Liver (tissue), 9 donors: ENCODE measurements around the gene PARM1. TPM values are rescaled to one million over a fixed set of nuclear protein-coding genes. Genes with fewer than 3 reads are reported as not detected.

Experiments
- DNase-seq: peaks from one replicate; pipeline ENCODE4 v3.0.0-alpha.2; 2017; ENCODE audit warnings: low spot score
- H3K27ac ChIP-seq, 2 donors: one replicate each; pipeline ENCODE4 v1.7.0; 2013; ENCODE audit warnings: inconsistent platforms in 2 of 2, low read length in 2 of 2, control low read depth in 1 of 2, low read depth in 1 of 2, mild to moderate bottlenecking in 1 of 2
- H3K27me3 ChIP-seq, 4 donors: one replicate each; pipeline versions ENCODE4 v1.6.1 to v1.7.0; 2013; ENCODE audit warnings: low read length in 3 of 4, inconsistent platforms in 1 of 4, mild to moderate bottlenecking in 1 of 4, moderate library complexity in 1 of 4; ENCODE audit not compliant: control insufficient read depth in 4 of 4, insufficient read depth in 4 of 4
- H3K36me3 ChIP-seq, 4 donors: one replicate each; pipeline versions ENCODE4 v1.6.1 to v1.7.0; 2013; ENCODE audit warnings: low read length in 3 of 4, mild to moderate bottlenecking in 3 of 4, low read depth in 1 of 4, moderate library complexity in 1 of 4; ENCODE audit not compliant: control insufficient read depth in 4 of 4, insufficient read depth in 3 of 4
- H3K4me1 ChIP-seq, 4 donors: one replicate each; pipeline versions ENCODE4 v1.6.1 to v1.7.0; 2013; ENCODE audit warnings: low read length in 3 of 4, mild to moderate bottlenecking in 3 of 4, moderate library complexity in 1 of 4; ENCODE audit not compliant: control insufficient read depth in 4 of 4, insufficient read depth in 4 of 4
- H3K4me3 ChIP-seq, 3 donors: one replicate each; pipeline versions ENCODE4 v1.6.1 to v1.7.0; 2013; ENCODE audit warnings: low read length in 3 of 3, control low read depth in 1 of 3, low read depth in 1 of 3, mild to moderate bottlenecking in 1 of 3
- H3K9ac ChIP-seq, 2 donors: one replicate each; pipeline ENCODE4 v1.7.0; 2013; ENCODE audit warnings: low read length in 2 of 2, mild to moderate bottlenecking in 2 of 2, moderate library complexity in 2 of 2, control low read depth in 1 of 2, low read depth in 1 of 2
- H3K9me3 ChIP-seq, 4 donors: one replicate each; pipeline versions ENCODE4 v1.6.1 to v1.7.0; 2013; ENCODE audit warnings: low read length in 3 of 4; ENCODE audit not compliant: control insufficient read depth in 4 of 4
- ATF3 ChIP-seq: IDR thresholded peaks from 2 replicates; pipeline ENCODE4 v1.6.1; 2016; ENCODE audit warnings: antibody characterized with exemption
- CTCF ChIP-seq: fragments of 150-350 bp; IDR thresholded peaks from 2 replicates; pipeline ENCODE4 v1.5.1; 2017; ENCODE audit warnings: improper control_type of control experiment, low read depth, low read length; ENCODE audit not compliant: missing input control
- EGR1 ChIP-seq, 2 donors: IDR thresholded peaks; 2 replicates each; pipeline ENCODE4 v1.6.1; 2016 to 2018; ENCODE audit warnings: antibody characterized with exemption in 2 of 2, low read depth in 2 of 2
- FOXA1 ChIP-seq: IDR thresholded peaks from 2 replicates; pipeline ENCODE4 v1.6.1; 2016; ENCODE audit warnings: antibody characterized with exemption
- FOXA2 ChIP-seq: IDR thresholded peaks from 2 replicates; pipeline ENCODE4 v1.6.1; 2016; ENCODE audit warnings: antibody characterized with exemption
- GABPA ChIP-seq, 2 donors: IDR thresholded peaks in 1 of 2; conservative IDR thresholded peaks in 1 of 2; 2 replicates each; pipeline ENCODE4 v1.6.1; 2016; ENCODE audit warnings: antibody characterized with exemption in 2 of 2, mild to moderate bottlenecking in 1 of 2, moderate library complexity in 1 of 2
- HNF4A ChIP-seq, 2 donors: conservative IDR thresholded peaks; 2 replicates each; pipeline ENCODE4 v1.6.1; 2016; ENCODE audit warnings: antibody characterized with exemption in 2 of 2, mild to moderate bottlenecking in 2 of 2
- HNF4G ChIP-seq: IDR thresholded peaks from 2 replicates; pipeline ENCODE4 v1.6.1; 2016; ENCODE audit warnings: antibody characterized with exemption
- JUND ChIP-seq, 2 donors: IDR thresholded peaks; 2 replicates each; pipeline ENCODE4 v1.6.1; 2016; ENCODE audit warnings: antibody characterized with exemption in 2 of 2
- MAX ChIP-seq: IDR thresholded peaks from 2 replicates; pipeline ENCODE4 v1.6.1; 2016; ENCODE audit warnings: antibody characterized with exemption
- NR2F2 ChIP-seq: IDR thresholded peaks from 2 replicates; pipeline ENCODE4 v1.6.1; 2016; ENCODE audit warnings: antibody characterized with exemption
- RAD21 ChIP-seq, 2 donors: IDR thresholded peaks; 2 replicates each; pipeline ENCODE4 v1.6.1; 2016; ENCODE audit warnings: antibody characterized with exemption in 2 of 2, mild to moderate bottlenecking in 2 of 2
- REST ChIP-seq: IDR thresholded peaks from 2 replicates; pipeline ENCODE4 v1.6.1; 2016; ENCODE audit warnings: antibody characterized with exemption, mild to moderate bottlenecking
- RXRA ChIP-seq, 2 donors: IDR thresholded peaks; 2 replicates each; pipeline ENCODE4 v1.6.1; 2017 to 2018; ENCODE audit warnings: antibody characterized with exemption in 2 of 2, mild to moderate bottlenecking in 1 of 2
- SP1 ChIP-seq: IDR thresholded peaks from 2 replicates; pipeline ENCODE4 v1.6.1; 2018; ENCODE audit warnings: antibody characterized with exemption, mild to moderate bottlenecking
- TAF1 ChIP-seq: conservative IDR thresholded peaks from 2 replicates; pipeline ENCODE4 v1.6.1; 2016; ENCODE audit warnings: antibody characterized with exemption, mild to moderate bottlenecking
- YY1 ChIP-seq: IDR thresholded peaks from 2 replicates; pipeline ENCODE4 v1.6.1; 2016; ENCODE audit warnings: antibody characterized with exemption, mild to moderate bottlenecking
- ZBTB33 ChIP-seq: IDR thresholded peaks from 2 replicates; pipeline ENCODE4 v1.6.1; 2016; ENCODE audit warnings: antibody characterized with exemption
- WGBS: extraction: QIAGEN DNeasy Blood & Tissue Kit; methylation state at CpG from one replicate; pipeline ENCODE4 v1.1.7; 2013; 5-methylcytosine and 5-hydroxymethylcytosine counted together
- polyA plus RNA-seq, 2 donors: library from polyadenylated mRNA; stranded (reverse) in 1 of 2; unstranded in 1 of 2; fragments of 200-250 nt in 1 of 2; fragments of >200 nt in 1 of 2; fragmentation: Nextera tagmentation in 1 of 2; extraction: Ambion mirVana in 1 of 2; gene quantifications; one replicate each; pipeline versions ENCODE4 v1.2.1 to v1.2.3, GENCODE V29; 2013 to 2015
- total RNA-seq, 2 donors: library from RNA; depleted of rRNA; stranded (reverse); fragments of >200 nt; gene quantifications; one replicate each; pipeline ENCODE4 v1.2.3, GENCODE V29; 2014
- donor health status: healthy.
- donor health status: healthy.
- donor health status: healthy.
- donor health status: healthy.
- donor health status: healthy.

PARM1 gene
- total and polyA plus RNA-seq, 4 donors = 0.42 to 2.2 (median 0.74) TPM

- 86% methylated on average over 6 of the region's 6 CpGs for WGBS
- no peak for DNase-seq
- H3K9ac ChIP-seq = no peak overlapping the region
- H3K36me3 ChIP-seq = no peaks in the 10 kb centered on the region
- H3K4me3 ChIP-seq = no peak overlapping the region
- H3K27me3 ChIP-seq = no peaks in the 10 kb centered on the region
- peaks cover 0 to 6% (median 1%) of the 10 kb centered on the region in 4 donors for H3K4me1 ChIP-seq
- no peak overlapping the region for H3K27ac ChIP-seq
- H3K9me3 ChIP-seq = no peaks in the 10 kb centered on the region
- TF ChIP-seq FOXA2 (no peak), ATF3 (no peak), ZBTB33 (no peak), REST (no peak), FOXA1 (no peak), JUND (IDR thresholded peaks at IDR 0.05) (no peak), NR2F2 (no peak), RAD21 (IDR thresholded peaks at IDR 0.05) (no peak), MAX (no peak), TAF1 (no peak), HNF4G (no peak), GABPA (IDR thresholded peaks at IDR 0.05 in 1 of 2, conservative IDR thresholded peaks at IDR 0.05 in 1 of 2) (no peak), EGR1 (IDR thresholded peaks at IDR 0.05; ENCODE audit: low read depth in 2 of 2) (no peak), SP1 (no peak), HNF4A (conservative IDR thresholded peaks at IDR 0.05) (no peak), CTCF (no peak), RXRA (IDR thresholded peaks at IDR 0.05) (no peak), YY1 (no peak)
Measured at GRCh38 chr4:75028196-75028854, 95.4 kb downstream of the PARM1 start.
